ENCODE measurements around the gene CHIA.

DNA sequence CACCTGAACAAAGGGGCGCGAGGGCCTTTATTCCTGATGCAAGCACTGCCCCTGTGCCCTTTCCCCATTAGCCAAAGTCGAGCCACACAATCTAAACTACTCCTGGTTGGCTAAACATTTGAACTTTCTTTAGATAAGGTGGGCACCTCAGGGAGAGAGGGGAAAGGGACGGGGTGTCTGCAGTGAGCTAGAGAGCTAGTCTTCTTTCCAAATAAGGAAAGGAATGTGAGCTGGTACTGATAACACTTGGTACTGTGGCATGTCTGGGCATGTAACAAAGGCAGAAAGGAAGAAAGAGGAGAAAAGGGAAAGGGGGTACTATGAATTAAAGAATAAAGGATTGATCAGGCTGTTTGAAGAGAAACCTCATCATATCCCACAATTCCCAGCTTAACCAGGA lies 74.0 kb downstream of the CHIA start:
- TF ChIP-seq SUZ12 (IDR thresholded peaks at IDR 0.05; ENCODE audit: extremely low read depth, insufficient read depth, insufficient read length) = no peak
- TF ChIP-seq YY1 (IDR thresholded peaks at IDR 0.05; ENCODE audit: insufficient read depth, insufficient read length) = no peak
- no peak for TF ChIP-seq ZNF274 (IDR thresholded peaks at IDR 0.05; ENCODE audit: low read depth, low read length)
